GM19193 (cell line): ENCODE measurements around the gene ETS1.

Source experiments
- POLR2A ChIP-seq: IDR thresholded peaks from 4 replicates; pipeline ENCODE4 v1.6.1; 2011; ENCODE audit not compliant: insufficient read depth, insufficient read length; ENCODE audit errors: extremely low read depth

Gene ETS1

DNA sequence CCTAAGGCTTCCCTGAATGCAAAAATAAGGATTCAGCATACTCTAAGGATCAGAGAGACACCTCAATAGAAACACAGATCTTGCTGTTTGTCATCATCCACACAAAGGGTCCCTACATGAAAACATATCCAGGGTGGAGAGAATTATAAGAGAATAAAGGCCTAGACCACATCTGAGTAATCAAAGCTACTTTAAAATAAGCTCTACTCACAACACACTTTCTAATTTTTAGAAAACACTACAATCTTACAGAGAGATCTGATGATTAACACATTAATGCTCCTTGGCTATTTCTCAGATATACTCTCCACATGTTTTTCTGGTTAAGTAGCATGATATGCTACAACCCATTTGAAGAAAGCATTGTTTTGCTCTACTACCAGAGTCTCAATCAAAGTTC is 108.2 kb downstream of the ETS1 start:
- no peak for TF ChIP-seq POLR2A

DNA sequence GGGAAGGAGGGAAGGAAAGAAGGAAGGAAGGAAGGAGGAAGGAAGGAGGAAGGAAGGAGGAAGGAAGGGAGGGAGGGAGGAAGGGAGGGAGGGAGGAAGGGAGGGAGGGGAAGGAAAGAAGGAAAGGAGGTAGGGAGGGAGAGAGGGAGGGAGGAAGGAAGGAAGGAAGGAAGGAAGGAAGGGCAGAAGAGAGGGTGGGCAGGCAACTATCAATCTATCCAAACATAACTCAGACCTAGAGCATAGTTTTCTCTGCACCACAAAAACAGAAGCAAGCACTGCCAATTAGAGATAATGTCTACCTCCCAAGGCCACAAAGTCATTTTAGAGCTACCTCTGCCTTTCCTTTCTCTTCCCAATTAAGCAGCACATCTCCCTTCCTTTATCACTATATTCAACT is 109.1 kb downstream of the ETS1 start:
- TF ChIP-seq POLR2A = no peak

DNA sequence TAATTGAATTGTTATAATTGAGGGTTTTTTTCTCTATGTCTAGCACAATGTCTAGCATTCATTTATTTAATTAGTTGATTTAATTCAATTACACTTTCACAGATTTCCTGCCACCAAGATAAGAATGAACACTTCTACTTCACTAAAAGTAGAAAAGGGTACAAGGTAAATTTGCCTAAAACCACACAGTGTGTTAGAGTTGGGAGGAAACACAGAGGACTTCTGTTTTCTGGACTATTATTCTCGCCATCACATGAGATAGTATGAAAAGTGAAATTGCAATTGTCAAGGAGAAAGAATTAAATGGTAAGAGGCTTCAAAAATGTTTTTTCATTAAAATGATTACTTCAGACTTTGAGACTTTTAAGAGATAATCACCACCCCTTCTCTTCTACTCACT is 109.5 kb downstream of the ETS1 start:
- TF ChIP-seq POLR2A = no peak

DNA sequence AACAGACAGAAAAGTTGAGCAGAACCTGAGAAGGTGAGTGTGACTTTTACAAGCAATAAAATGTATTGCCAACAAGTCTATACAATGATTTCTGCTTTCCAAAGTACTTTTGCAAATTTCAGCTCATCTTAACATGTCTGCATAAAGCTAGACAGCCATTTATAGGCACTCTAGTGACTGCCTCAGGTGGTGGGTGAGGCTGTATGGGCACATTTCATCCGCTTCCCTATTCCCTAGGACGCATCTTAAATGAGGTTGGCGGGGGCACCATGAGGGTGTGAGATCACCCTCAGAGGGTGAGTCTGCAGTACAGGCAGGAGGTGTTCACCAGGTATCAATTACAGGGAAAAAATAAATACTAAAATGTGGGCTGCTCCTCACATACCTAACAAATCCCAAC is 110.1 kb downstream of the ETS1 start:
- no peak for TF ChIP-seq POLR2A

DNA sequence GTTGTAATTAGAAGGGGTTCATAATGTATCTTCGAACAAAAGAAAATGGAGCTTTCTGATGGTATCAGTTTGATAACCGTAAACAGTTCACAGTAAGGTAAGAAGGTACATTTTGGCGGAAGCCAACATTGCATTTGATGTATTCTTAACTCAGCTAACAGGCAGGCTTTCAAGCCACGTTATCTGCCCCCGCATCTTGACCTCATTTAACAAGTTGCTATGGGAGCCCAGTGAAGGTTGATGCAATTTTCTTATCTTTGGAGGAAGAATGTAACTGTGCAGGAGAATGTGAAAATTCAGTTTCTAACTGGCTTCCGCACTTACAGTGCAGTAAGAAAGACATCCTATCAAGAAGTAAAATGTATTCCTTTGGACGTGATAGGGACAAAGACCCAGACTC is 110.6 kb downstream of the ETS1 start:
- no peak for TF ChIP-seq POLR2A

DNA sequence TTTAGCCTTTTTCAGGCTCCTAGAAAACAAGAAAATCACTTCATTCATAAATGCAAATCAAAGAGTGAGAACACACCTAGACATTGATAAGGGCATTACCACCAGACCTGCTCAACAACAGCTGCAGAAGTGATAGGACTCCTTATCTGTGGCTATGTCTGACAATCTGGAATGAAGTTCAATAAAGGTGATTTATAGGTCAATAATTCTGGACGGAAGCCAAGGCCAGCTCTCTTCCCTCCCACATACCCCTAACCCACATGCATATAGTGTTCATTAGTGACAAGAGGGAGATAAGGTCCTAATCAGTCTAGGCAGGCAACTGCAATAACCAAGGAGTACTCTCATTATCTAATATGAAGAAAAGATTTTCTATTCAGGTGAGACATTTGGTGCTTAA is 111.3 kb downstream of the ETS1 start:
- no peak for TF ChIP-seq POLR2A

DNA sequence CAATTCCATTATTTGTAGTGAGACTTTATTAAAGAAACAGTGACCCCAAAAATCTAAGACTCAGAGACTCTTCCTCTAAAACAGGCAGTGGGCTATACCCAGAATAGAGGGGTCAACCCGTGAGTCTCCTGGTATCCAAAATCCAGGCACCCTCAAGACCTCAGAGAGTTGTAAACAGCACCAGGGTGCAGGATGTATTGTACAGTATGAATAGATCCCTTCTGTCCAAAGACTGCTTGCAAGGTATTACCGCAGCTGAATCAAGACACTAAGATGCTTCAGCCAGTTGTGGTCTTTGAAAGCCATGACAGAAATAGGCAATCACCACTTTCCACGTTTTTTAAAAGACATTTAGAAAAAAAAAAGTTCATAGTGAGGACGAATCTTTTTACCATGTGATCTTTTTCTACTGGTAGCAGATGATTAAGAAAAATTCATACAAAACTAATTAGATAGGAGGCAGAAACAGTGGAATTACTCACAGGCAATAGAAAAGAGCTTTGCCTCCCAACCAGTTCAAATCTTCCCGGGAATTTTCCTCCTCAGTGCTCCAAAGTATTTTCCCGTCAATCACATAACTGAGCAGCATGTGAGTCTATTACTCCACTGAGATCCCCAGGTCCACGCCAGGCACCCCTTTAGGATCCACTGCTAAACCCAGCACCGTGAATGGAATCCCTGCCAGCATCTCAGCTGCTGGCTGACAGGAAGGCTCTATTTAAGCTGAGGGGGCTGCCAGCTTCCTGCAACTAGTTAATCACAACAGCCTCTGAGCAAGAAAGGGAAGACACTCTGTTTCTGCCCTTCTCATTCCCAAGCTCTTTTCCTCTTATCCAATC is 113.1 kb downstream of the ETS1 start:
- TF ChIP-seq POLR2A = no peak

DNA sequence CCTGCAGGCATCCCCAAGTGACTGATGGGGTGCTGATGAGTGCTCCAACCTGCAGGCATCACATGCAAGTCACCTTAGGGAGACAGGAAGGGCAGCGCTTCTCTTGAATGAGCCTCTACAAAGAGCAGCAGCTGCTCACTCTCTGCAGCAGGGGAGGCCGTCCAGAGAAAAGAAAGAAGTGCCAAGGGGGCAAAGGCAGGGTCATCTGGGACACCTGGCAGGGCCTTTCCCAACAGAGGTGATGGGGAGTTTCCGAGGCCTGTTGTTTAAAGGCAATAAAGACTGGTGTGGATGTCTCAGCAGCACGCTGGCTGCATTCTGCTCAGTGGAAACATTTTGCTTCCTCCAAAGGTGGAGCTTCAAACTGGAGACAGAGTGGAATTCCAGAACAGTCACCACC is 113.7 kb downstream of the ETS1 start:
- no peak for TF ChIP-seq POLR2A

DNA sequence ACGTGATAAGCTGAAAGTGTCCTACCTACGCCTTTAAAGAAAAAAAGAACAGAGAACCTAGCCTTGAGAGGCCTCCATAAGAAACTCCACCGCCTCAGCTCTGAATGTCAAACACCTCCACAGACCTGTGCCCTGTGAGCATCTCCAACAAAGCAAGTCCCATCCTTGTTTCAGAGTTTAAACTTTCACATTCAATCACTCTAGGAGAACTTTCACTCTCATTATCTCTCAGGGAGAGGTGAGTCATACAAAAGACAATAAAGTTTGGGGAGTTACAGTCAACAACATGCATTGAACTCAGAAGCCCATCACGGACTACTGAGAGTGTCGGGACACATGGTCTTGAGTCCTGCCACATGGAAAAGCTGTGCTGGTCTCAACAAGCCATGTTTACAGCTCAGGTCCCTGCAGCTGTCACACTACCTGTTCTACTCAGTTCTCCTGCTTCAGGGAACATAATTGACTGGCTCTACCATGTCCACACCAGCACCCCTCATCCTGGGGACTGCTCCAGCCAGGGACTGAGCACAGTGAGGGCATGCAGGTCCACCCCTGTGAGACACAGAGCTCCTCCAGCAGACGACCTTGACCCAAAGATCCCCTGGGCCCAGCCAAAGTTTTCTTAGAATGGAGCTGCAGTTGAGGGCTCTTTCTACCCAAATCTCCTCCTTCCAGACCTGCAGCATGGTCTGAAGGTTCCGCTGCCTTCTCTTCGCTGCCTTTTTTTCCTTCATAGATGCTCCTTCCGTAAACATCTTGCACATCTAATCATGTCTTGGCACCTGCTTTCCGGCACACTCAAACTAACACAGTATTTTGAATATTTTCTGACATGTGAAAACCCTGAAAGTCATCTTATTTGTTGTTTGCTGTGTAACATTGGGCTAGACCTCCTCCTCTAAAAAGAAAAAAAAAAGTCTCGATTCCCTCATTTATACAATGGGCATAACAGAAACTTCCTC is 114.9 kb downstream of the ETS1 start:
- peak; percentile 54 for TF ChIP-seq POLR2A

DNA sequence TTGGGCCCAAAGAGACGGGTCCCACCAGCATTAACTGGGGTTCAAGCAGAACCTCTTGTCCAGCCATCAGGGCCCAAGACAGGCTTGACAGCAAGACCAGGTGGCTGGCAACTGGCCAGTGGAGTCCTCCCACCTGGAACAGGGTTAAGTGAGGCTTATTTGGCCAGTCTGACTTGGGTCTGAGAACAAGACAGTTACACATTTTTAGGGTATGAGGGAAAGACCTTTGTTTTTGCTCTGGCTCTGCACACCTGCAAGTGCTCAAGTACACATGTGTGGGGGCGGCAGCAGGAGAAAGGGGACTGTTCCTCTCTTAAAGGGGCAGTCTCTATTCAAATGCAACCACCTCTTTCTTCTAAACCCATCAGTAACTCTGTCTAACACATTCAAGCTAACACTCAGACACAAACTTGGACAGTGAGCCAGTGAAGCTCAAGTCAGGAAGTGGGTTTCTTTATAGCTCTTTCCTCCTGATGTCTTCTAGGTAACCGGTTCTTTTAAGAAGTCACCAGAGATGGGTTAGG is 116.2 kb downstream of the ETS1 start:
- no peak for TF ChIP-seq POLR2A

DNA sequence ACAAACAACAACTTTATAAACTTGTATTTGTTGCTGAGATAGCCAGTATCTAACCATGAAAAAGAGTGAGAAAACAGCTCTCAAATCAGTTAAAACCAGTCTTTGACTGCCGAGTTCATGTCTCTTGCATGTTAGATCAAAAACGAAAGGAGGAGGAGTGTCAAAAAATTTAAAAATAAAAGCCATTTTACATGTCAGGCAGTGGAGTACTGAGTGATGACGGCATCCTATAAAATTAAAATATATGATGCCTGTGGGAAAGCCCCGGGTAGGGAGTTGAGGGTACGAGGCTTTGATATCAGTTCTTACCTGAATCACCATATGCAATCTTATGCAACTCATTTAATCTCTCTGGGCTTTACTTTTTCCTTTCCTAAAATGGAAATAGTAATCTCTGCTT is 117.3 kb downstream of the ETS1 start:
- no peak for TF ChIP-seq POLR2A

DNA sequence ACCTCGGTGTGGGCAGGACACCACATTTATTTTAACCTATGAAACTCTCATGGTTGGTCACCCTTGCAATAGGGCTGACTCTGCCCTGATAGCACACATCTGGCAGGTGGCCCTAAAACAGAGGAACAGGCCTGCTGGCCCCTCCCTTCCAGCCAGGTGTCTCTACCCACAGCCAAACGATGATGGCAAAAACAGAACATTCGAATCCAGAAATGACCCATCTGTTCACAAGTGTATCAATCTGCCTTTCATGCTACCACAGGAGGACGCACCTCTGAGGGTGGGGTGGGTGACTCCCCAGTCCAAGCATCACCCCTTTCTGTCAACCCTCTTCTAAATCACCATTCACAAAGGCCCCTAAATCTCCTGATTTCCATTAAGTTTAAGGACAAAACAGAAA is 118.1 kb downstream of the ETS1 start:
- peak; percentile 26 for TF ChIP-seq POLR2A

DNA sequence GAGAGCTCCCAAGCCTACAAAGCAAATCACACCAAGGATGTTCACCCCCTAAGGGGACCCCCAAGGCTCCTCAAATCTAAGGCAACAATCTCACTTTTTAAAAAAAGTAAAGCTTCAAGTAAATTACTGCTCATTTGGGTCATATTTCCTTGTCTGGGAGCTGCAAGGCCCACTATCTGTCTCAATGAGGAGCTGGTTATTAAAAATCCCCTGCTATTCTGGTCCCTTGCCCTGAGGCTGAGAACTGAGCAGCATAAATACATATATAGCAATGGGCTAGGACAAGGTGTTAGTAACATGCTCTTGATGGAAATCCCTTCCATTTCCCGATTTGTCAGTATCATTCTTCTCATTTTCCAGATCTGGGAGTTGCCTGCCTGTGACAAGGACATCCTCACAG is 119.2 kb downstream of the ETS1 start:
- no peak for TF ChIP-seq POLR2A

DNA sequence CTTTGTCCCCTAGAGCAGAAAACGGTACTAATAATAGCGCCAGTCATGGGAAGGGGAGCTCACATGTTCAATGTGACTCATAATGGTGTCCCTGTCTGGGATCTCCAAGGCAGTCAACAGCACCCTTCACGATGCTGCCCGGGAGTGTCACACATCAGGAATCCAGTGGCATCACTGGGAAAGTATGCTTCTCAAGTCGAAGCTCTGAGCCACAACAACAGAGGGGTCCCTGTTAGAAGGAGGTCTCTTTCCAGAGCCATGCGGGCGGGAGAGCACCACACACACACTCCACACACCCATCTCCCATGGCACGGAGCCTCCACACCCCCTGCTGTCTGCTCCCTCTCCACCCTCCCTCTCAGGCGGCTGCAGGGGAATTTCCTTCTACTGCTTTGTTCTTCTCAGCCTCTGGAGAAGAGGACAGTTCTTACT is 119.7 kb downstream of the ETS1 start:
- TF ChIP-seq POLR2A = no peak

DNA sequence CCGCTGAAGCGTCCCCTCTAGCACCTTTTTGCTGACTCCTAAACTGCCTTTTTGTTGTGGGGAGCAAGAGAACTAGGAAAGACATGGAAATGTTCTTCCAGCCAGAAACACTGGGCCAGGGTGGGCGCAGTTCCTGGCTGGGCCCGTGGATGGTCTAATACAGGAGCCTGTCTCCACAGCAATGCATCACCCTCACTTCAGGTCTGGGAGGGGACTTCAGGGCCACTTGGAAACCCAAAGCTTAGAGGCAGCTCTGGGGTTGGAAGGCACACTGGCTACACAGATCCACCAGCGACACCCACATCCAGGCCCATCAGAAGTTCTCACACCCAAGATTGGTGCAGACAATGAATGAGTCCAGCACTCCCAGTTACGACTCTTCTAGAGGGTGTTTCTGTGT is 120.3 kb downstream of the ETS1 start:
- no peak for TF ChIP-seq POLR2A

DNA sequence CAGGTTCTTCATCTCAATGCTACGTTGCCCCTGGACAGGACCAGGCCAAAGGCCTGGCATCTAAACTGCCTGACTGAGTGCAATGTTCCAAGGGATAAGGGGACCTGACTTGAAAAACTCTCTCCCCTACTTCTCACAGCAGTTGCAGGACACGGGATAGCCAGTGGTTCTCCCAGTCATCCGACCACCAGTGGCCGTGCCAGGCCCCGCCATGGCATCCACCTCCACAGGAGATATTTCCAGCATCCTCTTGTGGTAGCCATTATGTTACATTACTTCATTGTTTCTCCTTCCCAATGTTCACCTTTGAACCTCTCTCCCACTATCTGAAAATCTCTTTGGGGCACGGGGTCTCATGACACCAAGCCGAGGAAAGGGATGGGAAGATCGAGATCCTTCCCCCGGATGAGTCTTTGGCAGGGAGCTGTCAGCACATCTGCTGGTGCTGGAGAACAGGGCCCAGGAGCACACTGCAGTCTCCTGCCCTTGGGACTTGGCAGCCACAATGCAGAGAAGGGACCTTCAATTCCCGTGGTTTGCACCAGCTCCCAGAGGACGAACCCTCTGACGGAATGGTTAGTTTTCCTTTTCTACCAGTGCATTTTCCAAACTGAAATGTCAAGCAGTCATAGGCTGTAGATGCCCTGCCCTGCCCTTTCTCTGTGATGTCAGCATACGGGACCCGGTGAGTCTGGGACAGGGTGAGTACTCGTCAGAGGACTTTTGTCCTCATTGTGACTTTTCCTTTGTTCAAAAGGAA is 121.2 kb downstream of the ETS1 start:
- no peak for TF ChIP-seq POLR2A

DNA sequence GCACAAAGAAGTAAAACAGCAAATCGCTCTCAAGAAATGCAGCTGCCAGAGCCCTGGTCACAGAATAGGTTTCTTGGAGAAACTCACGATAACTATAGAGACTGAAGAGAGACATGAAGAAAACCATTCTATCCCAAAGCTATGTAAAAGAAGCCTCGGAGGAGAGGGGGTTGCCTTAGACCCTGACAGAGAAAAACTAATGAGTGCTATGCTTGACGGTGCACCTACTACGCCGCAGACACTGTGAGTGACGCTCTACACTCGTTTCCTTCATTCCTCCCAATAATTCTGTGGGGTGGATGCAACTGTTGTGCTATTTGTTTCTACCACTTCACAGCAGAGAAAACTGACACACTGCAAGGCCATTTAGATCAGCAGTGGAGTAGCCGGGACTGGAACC is 121.8 kb downstream of the ETS1 start:
- TF ChIP-seq POLR2A = no peak
